GM12891 (cell line): ENCODE data around the gene VGLL4.

ENCODE experiments used
- DNase-seq: peaks from one replicate; pipeline ENCODE4 v3.0.0; 2011; ENCODE audit warnings: low spot score; ENCODE audit not compliant: insufficient read length
- FAIRE-seq: peaks from 2 replicates; lab custom pipeline; 2011; peaks lifted over from hg19 to GRCh38; lab: Jason Lieb, UNC
- PAX5 ChIP-seq: IDR thresholded peaks from 2 replicates; pipeline ENCODE4 v1.6.1; 2011; ENCODE audit warnings: low read length, moderate library complexity, mild to moderate bottlenecking; ENCODE audit not compliant: insufficient read depth, severe bottlenecking
- POLR2A ChIP-seq: IDR thresholded peaks from 2 replicates; pipeline ENCODE4 v1.6.1; 2011; ENCODE audit warnings: low read depth, low read length, control low read depth
- POLR2AphosphoS5 ChIP-seq: IDR thresholded peaks from 2 replicates; pipeline ENCODE4 v1.6.1; 2011; ENCODE audit warnings: low read depth, low read length, control low read depth
- POU2F2 ChIP-seq: IDR thresholded peaks from 2 replicates; pipeline ENCODE4 v1.6.1; 2011; ENCODE audit warnings: low read depth, mild to moderate bottlenecking, control low read depth, low read length, moderate library complexity
- SPI1 ChIP-seq: IDR thresholded peaks from 2 replicates; pipeline ENCODE4 v1.6.1; 2011; ENCODE audit warnings: low read depth, low read length, control low read depth
- TAF1 ChIP-seq: IDR thresholded peaks from 2 replicates; pipeline ENCODE4 v1.6.1; 2011; ENCODE audit warnings: low read depth, low read length, control low read depth

VGLL4 gene

DNA sequence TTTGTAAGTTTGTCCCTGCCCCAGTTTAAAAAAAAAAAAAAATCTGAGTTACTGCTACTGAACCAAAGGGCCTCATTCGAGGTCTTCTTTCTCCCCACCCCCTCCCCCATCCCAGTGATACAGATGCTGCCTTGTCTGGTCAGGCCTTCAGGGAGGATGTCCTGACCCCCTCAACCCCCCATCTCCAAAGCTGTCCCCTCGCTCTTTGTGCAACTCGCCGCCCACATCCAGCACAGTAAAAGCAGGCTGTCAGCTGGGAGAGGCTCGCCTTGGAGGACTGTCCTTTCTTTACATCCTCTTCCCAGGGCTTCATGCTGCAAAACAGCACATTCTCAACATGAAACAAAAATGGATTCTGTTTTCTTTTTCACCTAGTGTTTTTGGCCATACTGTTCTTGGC lies 133.4 kb downstream of the VGLL4 start:
- no peak for TF ChIP-seq TAF1
- TF ChIP-seq POLR2AphosphoS5 = no peak
- TF ChIP-seq POU2F2 = no peak
- no peak for TF ChIP-seq PAX5
- no peak for TF ChIP-seq POLR2A
- TF ChIP-seq SPI1 = no peak
- no peak for FAIRE-seq
- no peak for DNase-seq

- FAIRE-seq (no peak), DNase-seq (no peak)
- no peak for TF ChIP-seq POLR2AphosphoS5
- no peak for TF ChIP-seq SPI1
- TF ChIP-seq TAF1 = no peak
- no peak for TF ChIP-seq PAX5
- TF ChIP-seq POU2F2 = no peak
- TF ChIP-seq POLR2A = no peak
These were observed 133.7 kb downstream of the VGLL4 start for GRCh38 chr3:11510001-11510340.

- FAIRE-seq (no peak), DNase-seq (no peak)
- TF ChIP-seq POU2F2 = no peak
- no peak for TF ChIP-seq PAX5
- TF ChIP-seq POLR2A = no peak
- TF ChIP-seq POLR2AphosphoS5 = no peak
- no peak for TF ChIP-seq SPI1
- TF ChIP-seq TAF1 = no peak
These were observed 134.3 kb downstream of the VGLL4 start for GRCh38 chr3:11509173-11510000.

DNA sequence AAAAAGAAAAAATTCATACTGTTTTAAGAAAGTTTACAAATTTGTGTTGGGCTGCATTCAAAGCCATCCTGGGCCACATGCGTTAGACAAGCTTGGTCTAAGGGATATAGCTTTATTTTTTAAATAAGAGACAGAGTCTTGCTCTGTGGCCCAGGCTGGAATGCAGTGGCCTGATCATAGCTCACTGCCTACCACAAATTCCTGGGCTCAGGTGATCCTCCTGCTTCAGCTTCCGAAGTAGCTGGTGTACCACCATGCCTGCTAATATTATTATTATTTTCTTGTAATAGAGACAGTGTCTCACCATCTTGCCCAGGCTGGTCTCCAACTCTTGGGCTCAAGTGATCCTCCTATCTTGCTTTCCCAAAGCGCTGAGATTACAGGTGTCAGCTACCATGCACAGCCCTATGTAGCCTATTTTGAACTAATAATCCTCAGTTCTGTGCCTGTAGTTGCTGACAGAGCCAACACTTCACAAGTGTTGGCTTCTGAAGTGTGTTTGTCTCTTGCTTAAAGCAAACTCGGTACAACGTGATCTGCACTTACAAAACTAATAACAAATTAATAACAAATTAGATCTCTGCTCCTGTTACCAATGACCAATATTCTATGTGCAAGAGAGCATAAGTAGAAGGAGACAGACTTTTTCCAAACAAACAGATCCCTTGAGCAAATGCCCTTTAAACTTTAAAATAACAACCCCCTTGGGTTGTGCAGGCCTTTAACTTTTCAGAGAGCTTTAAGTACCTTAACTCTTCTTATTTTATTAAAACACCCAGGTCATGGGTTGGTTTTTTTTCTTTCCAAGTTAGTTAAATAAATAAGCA lies 135.2 kb downstream of the VGLL4 start:
- TF ChIP-seq POLR2AphosphoS5 = no peak
- no peak for TF ChIP-seq POU2F2
- TF ChIP-seq TAF1 = no peak
- TF ChIP-seq PAX5 = no peak
- TF ChIP-seq POLR2A = no peak
- TF ChIP-seq SPI1 = no peak
- FAIRE-seq (no peak), DNase-seq (no peak)

- FAIRE-seq (no peak), DNase-seq (no peak)
- TF ChIP-seq POLR2A = no peak
- no peak for TF ChIP-seq POLR2AphosphoS5
- no peak for TF ChIP-seq SPI1
- no peak for TF ChIP-seq PAX5
- no peak for TF ChIP-seq POU2F2
- TF ChIP-seq TAF1 = no peak
These were observed 136.0 kb downstream of the VGLL4 start for GRCh38 chr3:11507719-11508118.
